ENCODE results near the gene HMGCS1.

DNA sequence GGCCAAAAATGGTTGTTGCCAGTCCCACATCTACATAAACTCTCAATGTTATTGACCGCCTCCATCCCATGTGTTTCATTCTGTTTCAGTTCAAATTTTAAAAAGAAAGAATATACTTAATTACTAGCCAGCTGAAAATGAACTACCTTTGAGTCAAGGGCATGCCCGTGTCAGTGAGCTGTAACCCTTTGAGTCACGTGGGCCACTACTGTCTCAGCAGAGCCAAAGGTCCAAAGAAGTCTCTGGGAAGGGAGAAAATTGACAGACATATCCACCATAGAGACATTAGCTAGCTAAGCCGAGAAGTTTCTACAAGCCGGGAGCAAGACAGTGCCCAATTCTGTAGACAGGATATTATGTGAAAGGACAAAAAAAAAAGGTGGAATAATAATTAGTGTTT is 61.5 kb downstream of the HMGCS1 start:
- TF ChIP-seq CTCF (IDR thresholded peaks at IDR 0.05; ENCODE audit: control extremely low read depth in 1 of 3, insufficient read depth in 1 of 3, low read depth in 1 of 3, low read length in 3 of 3): no peak
- TF ChIP-seq RAD21 (IDR thresholded peaks at IDR 0.05 in 1 of 2, conservative IDR thresholded peaks at IDR 0.05 in 1 of 2; ENCODE audit: low read depth in 2 of 2, low read length in 2 of 2): no peak
- no peak for TF ChIP-seq SP4 (IDR thresholded peaks at IDR 0.05; ENCODE audit: low read length)
- no peak for TF ChIP-seq SP2 (IDR thresholded peaks at IDR 0.05; ENCODE audit: low read length)
- TF ChIP-seq JUN (IDR thresholded peaks at IDR 0.05; ENCODE audit: low read depth, low read length): no peak
- no peak for TF ChIP-seq EZH2 (IDR thresholded peaks at IDR 0.05; ENCODE audit: low read depth, low read length, severe bottlenecking)
- TF ChIP-seq POLR2A (IDR thresholded peaks at IDR 0.05; ENCODE audit: control extremely low read depth in 1 of 2, low read depth in 2 of 2, low read length in 2 of 2): no peak

All from H1 (cell line).